ENCODE results near the gene EHMT1.

The EHMT1 gene

DNA sequence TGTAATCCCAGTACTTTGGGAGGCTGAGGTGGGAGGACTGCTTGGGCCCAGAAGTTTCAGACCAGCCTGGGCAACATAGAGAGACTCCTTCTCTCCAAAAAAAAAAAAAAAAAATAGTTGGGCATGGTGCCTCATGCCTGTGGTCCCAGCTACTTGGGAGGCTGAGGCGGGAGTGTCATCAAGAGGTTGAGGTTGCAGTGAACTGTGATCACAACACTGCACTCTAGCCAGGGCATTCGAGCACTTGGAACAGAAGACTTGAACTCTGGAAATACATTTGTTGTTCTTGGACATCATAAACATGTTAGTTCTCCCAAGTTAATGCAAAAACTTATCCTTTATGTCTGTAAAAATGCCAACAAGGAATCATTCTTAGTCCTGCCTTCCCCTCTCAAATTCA, 29.6 kb downstream of the EHMT1 start:
- peak; percentile 44 for DNase-seq (ENCODE audit: extremely low read depth, low read depth)
- TF ChIP-seq, protein P1, sequence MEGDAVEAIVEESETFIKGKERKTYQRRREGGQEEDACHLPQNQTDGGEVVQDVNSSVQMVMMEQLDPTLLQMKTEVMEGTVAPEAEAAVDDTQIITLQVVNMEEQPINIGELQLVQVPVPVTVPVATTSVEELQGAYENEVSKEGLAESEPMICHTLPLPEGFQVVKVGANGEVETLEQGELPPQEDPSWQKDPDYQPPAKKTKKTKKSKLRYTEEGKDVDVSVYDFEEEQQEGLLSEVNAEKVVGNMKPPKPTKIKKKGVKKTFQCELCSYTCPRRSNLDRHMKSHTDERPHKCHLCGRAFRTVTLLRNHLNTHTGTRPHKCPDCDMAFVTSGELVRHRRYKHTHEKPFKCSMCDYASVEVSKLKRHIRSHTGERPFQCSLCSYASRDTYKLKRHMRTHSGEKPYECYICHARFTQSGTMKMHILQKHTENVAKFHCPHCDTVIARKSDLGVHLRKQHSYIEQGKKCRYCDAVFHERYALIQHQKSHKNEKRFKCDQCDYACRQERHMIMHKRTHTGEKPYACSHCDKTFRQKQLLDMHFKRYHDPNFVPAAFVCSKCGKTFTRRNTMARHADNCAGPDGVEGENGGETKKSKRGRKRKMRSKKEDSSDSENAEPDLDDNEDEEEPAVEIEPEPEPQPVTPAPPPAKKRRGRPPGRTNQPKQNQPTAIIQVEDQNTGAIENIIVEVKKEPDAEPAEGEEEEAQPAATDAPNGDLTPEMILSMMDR (IDR thresholded peaks at IDR 0.05; ENCODE audit: low read depth, low read length), result no peak

DNA sequence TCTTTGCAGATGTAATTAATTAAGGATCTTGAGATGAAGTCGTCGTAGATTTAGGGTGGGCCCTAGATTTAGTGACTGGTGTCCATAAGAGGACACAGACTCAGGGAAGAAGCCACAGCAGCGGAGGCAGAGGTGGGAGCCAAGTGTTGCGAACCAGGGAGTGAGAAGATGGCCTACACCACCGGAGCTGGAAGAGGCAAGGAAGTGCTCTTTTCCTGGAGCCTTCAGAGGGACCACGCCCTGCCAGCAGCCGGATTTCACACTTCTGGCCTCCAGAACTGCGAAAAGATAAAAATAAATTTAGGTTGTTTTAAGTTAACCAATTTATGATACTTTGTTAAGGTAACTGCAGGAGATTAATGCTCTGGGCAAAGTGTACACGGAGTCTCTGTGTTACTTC, 30.7 kb downstream of the EHMT1 start:
- DNase-seq (ENCODE audit: extremely low read depth, low read depth), result no peak
- TF ChIP-seq, protein P1 (IDR thresholded peaks at IDR 0.05; ENCODE audit: low read depth, low read length), result no peak

DNA sequence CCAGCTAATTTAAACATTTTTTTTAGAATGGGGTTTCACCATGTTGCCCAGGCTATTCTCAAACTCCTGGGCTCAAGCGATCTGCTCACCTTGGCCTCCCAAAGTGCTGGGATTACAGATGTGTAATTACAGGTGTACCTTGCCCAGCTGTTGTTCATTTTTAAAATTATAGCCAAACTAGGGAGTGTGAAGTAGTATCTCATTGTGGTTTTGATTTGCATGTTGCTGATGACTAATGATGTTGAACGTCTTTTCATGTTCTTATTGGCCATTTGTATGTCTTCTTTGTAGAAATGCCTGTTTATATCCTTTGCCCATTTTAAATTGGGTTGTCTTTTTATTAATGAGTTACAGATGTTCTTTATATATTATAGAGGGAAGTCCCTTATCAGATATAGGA, 31.5 kb downstream of the EHMT1 start:
- DNase-seq (ENCODE audit: extremely low read depth, low read depth), result no peak
- TF ChIP-seq, protein P1 (IDR thresholded peaks at IDR 0.05; ENCODE audit: low read depth, low read length), result no peak

DNA sequence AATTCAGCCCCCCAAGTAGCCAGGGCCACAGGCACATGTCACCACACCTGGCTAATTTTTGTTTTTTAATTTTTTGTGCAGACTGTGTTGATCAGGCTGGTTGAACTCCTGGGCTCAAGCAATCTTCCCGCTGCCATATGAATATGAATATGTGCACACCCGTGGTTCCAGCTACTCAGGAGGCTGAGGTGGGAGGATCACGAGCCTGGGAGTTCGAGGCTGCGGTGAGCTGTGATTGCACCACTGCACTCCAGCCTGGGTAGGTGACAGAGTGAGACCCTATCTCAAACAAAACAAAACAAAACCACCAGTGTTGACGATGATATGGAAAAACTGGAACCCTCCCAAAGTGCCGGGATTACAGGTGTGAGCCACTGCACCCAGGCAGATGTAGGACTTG, 32.0 kb downstream of the EHMT1 start:
- no peak for DNase-seq (ENCODE audit: extremely low read depth, low read depth)
- TF ChIP-seq, protein P1 (IDR thresholded peaks at IDR 0.05; ENCODE audit: low read depth, low read length), result no peak

DNA sequence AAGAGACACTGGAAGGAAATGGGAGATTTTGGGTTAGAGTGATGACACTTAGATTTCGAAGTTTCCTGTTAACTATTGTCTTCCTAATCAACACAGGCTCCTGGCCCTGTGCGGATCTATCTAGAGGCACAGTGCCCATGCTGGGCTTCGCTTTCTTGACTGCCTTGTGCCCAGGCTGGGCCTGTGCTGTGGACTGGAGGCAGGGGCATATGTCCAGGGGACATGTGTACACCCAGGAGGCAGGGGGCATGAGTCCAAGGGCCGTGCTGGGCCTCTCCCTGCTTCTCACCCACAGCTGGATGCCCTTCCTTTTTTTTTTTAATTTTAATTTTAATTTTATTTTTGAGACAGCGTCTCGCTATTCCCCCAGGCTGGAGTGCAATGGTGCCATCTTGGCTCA, 37.6 kb downstream of the EHMT1 start:
- TF ChIP-seq, protein P1 (IDR thresholded peaks at IDR 0.05; ENCODE audit: low read depth, low read length), result no peak
- no peak for DNase-seq (ENCODE audit: extremely low read depth, low read depth)

DNA sequence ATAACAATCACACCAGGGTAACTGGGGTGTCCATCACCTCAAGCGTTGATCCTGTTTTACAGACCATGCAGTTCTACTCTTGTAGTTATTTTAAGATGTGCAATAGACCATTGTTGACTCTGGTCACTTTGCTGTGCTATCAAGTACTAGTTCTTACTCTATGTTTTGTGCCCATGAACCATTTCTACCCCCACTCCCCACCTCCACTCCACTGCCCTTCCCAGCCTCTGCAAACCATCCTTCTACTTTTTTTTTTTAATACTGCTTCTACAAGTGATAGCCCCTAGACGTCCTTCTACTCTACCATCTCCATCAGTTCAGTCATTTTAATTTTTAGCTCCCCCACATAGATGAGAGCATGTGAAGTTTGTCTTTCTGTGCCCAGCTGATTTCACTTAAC, 38.8 kb downstream of the EHMT1 start:
- TF ChIP-seq, protein P1 (IDR thresholded peaks at IDR 0.05; ENCODE audit: low read depth, low read length), result no peak
- DNase-seq (ENCODE audit: extremely low read depth, low read depth), result no peak

DNA sequence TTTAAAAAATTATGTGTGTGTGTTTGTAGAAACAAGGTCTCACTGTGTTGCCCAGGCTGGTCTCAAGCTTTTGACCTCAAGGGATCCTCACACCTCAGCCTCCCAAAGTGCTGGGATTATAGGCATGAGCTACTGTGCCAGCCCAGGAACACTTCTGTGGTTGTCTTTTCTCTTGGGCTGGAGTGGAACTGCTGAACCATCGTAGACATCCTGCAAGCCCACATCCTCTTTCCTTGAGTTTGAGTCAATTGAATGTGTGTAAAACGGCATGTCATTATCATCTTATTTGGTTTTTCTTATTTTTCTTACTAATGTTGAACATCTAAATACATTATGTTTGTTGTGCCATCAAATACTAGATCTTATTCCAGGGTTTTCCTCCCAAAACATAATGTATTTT, 40.0 kb downstream of the EHMT1 start:
- TF ChIP-seq, protein P1 (IDR thresholded peaks at IDR 0.05; ENCODE audit: low read depth, low read length), result no peak
- DNase-seq (ENCODE audit: extremely low read depth, low read depth), result no peak
